GM10847 (cell line): ENCODE measurements around the gene ANXA8L1.
"Not testable (repeated sequence)": the region's sequence is repeated elsewhere in the genome, so short reads cannot be mapped to it uniquely, and the experiment has no call there.

ENCODE experiments used
- POLR2A ChIP-seq: IDR thresholded peaks from 2 replicates; pipeline ENCODE4 v1.6.1; 2011; ENCODE audit not compliant: insufficient read length; ENCODE audit errors: extremely low read depth

Gene ANXA8L1

DNA sequence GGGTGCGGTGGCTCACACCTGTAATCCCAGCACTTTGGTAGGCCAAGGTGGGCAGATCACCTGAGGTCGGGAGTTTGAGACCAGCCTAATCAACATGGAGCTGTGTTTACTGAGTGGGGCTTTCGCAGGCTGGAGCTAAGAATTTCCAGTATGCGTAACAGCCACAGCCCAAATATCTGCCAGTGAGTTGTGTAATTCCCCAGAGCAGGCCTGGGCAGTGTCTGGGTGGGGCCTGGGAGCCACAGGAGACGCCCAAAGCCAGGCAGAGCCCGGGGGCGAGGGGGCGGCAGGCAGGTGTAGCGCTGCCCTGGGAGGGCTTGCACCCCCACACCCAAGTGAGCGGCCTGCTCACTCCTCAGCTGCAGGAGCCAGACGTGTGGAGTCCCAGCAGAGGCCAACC is at the start of gene ANXA8L1:
Gene ANXA8L1 (plus strand): TSS at position 371 of the 400 bp plus-strand sequence. CDS start 76 bp downstream, outside the sequence.
- TF ChIP-seq POLR2A = not testable (repeated sequence)

DNA sequence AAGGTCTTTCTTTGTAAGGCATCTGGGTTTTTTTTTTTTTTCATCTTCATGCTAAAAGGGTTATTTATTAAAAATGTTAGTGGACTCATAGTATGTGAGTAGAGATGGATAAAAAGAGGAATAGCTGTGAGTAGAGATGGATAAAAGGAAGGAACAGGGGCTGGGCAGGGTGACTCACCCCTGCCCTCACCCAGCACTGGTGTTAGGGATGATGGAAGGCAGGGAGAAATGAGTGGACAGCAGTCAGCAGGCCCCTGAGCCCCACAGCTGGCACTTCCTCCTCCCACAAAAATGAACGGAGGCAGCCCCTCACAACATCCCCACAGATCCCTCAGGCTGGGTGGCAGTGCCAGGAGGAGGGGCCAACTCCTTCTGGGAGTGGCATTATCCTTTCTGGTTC is 49.5 kb upstream of the ANXA8L1 start:
- TF ChIP-seq POLR2A = no peak

DNA sequence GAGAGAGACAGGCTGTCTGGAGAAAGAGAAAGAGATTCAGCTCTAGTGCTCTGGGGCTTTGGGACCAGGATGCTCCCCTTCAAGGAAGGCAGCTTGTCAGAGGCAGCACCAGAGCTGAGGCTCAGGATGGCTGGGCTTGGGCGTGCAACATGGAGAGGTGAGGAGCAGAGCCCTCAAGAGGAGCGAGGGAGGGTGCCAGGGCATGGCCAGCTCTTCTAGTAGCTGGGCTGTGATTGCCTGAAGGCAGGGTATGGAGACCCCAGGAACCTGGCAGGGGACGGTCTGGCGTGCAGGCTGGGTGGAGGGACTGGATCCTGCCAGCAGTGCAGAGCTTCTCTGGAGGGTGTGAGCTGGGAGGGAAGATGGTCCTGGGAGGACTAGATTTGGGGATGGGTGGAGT is 48.6 kb upstream of the ANXA8L1 start:
- TF ChIP-seq POLR2A = no peak

- no peak for TF ChIP-seq POLR2A
These were observed 47.9 kb upstream of the ANXA8L1 start for GRCh38 chr10:46327685-46328084.

DNA sequence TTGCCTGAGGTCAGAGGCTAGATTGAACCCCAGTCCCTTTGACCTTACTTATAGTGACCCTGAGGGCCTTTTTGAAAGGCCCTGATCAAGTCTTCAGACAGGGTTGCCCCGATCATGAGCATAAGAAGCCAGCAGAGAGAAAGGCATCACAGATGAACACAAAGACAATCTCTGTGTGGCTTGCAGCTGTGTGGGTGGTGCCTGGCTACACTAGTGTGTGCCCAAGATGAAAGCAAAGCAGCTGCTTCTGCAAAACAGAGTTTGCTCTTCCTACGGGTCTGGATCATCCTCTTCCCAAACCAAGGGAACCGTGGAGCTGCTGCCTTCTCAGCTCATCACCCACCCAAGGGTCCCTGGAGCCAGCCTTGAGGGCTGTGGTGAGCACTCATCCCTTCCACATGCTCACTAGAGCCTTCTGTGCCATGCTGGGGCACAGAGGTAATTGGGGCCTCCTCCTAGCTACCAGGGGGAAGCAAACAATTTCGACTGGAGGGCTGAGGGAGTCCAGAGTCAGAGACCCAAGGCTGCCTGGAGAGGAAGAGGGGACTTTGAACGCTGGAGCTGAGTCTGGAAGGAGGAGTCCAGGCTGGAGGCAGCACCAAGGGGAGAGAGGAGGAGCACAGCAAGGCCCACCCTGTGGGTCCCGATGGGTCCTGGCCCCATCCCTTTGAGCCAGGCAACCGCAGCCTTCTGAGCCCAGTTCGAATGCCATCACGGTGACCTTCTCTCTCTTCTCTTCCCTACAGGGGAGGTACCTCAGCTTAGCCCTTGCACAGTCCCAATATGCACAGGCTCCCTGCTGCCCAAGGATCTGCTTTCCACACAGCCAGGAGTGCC is 46.5 kb upstream of the ANXA8L1 start:
- no peak for TF ChIP-seq POLR2A

DNA sequence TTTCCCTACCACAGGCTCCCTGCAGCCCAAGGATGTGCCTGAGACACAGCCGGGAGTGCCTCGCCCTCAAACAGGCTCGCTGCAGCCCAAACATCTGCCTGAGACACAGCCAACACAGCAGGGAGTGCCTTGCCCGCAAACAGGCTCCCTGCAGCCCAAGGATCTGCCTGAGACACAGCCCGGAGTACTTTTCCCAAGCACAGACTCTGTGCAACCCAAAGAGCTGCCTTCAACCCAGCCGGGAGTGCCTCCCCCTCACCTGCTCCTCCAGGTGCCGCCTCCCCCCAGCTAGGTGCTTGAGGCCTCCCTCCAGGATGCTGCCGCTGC is 45.9 kb upstream of the ANXA8L1 start:
- no peak for TF ChIP-seq POLR2A

DNA sequence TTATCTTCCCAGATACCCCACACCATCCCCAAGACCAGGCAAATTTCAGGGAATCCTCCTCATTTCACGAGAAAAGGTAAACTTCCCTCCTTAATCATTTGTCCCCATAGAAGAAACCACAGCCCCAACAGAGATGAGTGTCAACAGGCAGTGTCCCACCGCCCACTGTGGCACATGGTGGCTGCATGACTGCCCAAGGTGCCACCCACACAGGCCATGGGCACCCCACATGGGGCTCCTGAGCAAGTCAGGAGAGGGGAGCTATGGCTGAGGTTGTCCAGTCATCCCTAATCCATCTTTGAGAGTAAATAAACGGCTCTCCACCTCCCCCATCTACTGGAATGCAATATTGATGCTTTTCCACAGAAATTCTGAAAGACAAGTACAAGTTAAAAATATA is 44.7 kb upstream of the ANXA8L1 start:
- no peak for TF ChIP-seq POLR2A
